ENCODE results near the gene TULP3. TPM values are rescaled to one million over a fixed set of nuclear protein-coding genes. Genes with fewer than 3 reads are reported as not detected.

TULP3 gene
- total RNA-seq, 1 donor from 2014 or later: 9.5 TPM

DNA sequence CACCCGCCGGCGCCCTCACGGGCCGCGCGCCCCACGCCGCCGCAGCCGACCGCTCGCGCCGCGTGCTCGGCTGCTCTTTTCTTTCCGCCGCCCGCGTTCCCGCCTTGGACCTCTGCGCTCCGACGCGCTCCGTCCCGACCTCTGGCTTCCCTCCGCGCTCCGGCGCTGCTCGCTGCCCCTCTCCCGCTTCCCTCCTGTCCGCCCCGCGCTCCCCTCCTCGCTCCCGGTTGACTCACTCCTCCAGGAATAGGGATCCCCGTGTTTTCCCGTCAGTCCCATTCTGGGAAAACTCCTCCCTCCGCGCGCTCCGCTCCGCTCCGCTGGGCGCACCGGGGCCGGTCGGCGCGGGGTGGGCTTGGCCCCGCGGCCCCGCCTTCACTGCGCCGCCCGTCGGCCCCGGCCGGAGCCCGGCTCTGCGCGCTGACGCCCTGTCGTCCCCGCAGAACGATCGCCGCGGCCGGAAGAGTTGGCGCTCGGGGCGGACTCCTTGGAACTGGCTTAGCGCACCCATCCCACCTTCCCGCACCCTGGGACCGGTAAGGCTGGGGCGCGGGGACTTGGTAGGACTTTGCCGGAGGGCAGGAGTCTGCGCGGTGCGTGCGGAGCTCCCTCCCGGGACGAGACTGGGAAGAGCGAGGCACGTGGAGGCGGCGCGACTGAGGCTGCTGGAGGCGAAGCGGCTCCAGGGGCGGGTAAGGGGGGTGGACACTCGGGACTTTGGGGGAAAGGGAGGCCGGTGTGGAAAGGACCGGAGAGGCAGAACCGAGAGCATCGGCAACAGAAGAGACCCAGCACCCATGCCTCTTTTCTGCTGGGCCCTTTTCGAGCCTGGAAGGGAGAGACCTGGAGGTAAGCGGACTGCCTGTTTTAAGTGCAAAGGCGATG, 69.1 kb downstream of the TULP3 start:
- FAIRE-seq: no peak
- H3K27me3 ChIP-seq (ENCODE audit: control insufficient read depth, insufficient read depth, low read length): no peaks in the 10 kb centered on the region
- peak; percentile 25 for DNase-seq (ENCODE audit: low read depth)

DNA sequence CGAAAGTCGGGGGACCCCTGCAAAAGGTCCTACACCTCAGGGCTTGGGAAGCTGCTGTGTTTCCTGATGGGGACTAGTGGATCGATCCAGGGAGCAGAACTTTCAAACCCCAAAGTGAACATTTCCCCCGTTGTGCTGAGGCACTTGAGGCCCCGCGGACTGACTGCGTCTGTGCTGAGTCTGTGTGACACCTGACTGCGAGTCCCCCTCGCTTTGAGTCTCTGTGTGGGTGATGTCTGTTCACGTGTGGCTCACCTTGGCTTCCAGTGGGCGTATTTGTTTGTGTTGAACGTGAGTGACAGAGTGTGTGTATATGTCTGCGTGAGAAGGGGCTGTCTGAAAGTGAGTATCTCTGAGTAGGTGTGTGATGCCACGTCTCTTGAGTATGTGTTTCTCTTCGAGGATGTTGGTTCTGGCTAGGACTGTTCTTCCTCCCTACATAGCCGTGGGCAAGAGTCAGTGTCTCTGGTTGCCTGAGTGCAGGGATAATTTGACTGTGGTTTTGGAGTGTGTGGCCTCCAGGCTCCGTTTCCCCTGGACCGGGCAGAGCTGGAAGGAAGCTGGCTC, 69.8 kb downstream of the TULP3 start:
- Histone ChIP-seq H3K27me3 (ENCODE audit: control insufficient read depth, insufficient read depth, low read length) (no peaks in the 10 kb centered on the region), H3K36me3 (ENCODE audit: control insufficient read depth, insufficient read depth, low read length) (no peaks in the 10 kb centered on the region), H3K4me3 (ENCODE audit: low read depth, low read length) (peak overlapping the region; percentile 67)
- DNase-seq (ENCODE audit: low read depth) (peak; percentile 41), FAIRE-seq (peak; percentile 62)
- TF ChIP-seq, protein P1, sequence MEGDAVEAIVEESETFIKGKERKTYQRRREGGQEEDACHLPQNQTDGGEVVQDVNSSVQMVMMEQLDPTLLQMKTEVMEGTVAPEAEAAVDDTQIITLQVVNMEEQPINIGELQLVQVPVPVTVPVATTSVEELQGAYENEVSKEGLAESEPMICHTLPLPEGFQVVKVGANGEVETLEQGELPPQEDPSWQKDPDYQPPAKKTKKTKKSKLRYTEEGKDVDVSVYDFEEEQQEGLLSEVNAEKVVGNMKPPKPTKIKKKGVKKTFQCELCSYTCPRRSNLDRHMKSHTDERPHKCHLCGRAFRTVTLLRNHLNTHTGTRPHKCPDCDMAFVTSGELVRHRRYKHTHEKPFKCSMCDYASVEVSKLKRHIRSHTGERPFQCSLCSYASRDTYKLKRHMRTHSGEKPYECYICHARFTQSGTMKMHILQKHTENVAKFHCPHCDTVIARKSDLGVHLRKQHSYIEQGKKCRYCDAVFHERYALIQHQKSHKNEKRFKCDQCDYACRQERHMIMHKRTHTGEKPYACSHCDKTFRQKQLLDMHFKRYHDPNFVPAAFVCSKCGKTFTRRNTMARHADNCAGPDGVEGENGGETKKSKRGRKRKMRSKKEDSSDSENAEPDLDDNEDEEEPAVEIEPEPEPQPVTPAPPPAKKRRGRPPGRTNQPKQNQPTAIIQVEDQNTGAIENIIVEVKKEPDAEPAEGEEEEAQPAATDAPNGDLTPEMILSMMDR (IDR thresholded peaks at IDR 0.05; ENCODE audit: insufficient read depth, low read length, severe bottlenecking): no peak

More for the DNA sequence above, 69.1 kb downstream of the TULP3 start:
- Histone ChIP-seq H3K4me3 (ENCODE audit: low read depth, low read length) (peak overlapping the region; percentile 67), H3K36me3 (ENCODE audit: control insufficient read depth, insufficient read depth, low read length) (no peaks in the 10 kb centered on the region)
- TF ChIP-seq, protein P1 (IDR thresholded peaks at IDR 0.05; ENCODE audit: insufficient read depth, low read length, severe bottlenecking): no peak

DNA sequence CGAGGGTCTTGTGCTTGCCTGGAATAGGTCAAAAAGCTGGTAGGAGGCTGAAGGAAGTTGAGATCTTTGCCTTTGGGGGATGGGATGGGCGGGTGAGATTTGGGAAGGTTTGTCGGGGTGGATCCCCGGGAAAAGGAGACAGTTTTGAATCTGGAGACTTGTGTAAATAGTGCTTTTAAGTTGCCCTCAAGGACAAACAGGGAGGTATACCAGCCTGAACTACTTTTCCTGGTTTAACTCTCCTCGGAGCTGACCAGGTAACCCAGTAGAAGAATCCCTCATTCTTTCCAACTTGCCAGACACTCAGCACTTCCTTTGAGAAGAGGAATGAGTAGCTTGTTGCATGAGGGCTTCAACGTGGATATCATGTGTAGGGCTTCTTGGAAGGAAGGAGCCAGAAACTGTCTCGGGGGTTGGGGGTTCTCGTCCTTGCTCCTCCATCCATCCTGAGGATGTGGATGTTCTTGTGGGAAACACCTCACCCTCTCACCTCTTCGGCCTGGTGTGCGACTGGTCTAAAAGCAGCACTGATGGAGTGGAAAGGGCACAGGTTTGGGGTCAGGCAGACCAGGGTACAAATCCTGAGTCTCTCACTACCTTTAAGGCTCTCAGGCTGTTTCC, 70.4 kb downstream of the TULP3 start:
- Histone ChIP-seq H3K27me3 (ENCODE audit: control insufficient read depth, insufficient read depth, low read length) (no peaks in the 10 kb centered on the region), H3K4me3 (ENCODE audit: low read depth, low read length) (no peak overlapping the region), H3K36me3 (ENCODE audit: control insufficient read depth, insufficient read depth, low read length) (peaks cover 1% of the 10 kb centered on the region)
- no peak for DNase-seq (ENCODE audit: low read depth)
- TF ChIP-seq, protein P1 (IDR thresholded peaks at IDR 0.05; ENCODE audit: insufficient read depth, low read length, severe bottlenecking): no peak
- no peak for FAIRE-seq

DNA sequence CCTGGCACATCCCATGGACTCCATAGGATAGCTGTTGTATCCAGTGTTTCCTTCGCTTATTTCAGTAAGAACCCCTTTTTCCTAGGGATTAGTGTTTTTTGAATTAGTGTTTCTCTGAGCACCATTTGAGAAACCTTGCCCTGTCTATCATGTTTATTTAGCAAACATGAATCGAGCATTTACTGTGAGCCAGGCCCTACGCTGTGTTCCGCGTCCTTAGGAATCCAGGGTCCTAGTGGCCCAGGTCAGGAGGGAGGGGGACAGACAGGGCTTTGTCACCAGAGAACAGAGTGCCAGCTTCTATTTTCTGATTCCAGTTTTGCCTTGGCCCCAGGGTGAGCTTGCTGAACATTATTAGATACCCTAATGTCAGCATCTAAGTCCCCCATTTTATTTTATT, 71.0 kb downstream of the TULP3 start:
- no peak overlapping the region for H3K4me3 ChIP-seq (ENCODE audit: low read depth, low read length)
- TF ChIP-seq, protein P1 (IDR thresholded peaks at IDR 0.05; ENCODE audit: insufficient read depth, low read length, severe bottlenecking): no peak
- peaks cover 2% of the 10 kb centered on the region for H3K36me3 ChIP-seq (ENCODE audit: control insufficient read depth, insufficient read depth, low read length)
- H3K27me3 ChIP-seq (ENCODE audit: control insufficient read depth, insufficient read depth, low read length): no peaks in the 10 kb centered on the region
- FAIRE-seq (no peak), DNase-seq (ENCODE audit: low read depth) (no peak)

DNA sequence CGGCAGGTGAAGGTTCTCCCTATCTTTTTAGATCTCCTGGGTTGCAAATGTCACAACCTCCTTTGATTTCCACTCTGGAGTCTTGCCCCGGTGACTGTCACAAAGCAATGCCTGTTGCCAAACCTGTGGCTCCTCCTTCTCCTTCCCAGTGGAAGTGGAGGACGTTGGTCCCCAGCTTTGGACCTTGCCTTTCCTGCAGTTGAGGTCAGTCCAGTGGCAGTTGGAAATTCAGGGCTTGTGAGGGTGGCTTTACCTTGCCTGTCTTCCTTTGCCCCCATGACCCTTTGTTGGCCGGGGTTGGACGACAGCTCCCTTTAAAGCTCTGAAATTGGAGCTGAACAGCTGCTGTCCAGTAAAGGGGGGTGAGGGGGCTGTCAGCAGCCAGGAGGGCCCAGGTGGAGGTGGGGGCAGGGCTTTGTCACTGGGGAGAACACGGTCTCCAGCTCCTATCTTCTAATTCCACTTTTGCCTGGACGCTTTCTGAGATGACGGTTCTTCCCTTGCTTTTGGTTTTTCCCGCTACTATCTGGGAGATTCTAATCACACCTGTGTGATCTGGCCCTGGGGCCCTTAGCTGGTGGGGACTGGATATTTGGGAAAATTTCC, 72.6 kb downstream of the TULP3 start:
- TF ChIP-seq, protein P1 (IDR thresholded peaks at IDR 0.05; ENCODE audit: insufficient read depth, low read length, severe bottlenecking): no peak
- Histone ChIP-seq H3K4me3 (ENCODE audit: low read depth, low read length) (no peak overlapping the region), H3K36me3 (ENCODE audit: control insufficient read depth, insufficient read depth, low read length) (peaks cover 2% of the 10 kb centered on the region), H3K27me3 (ENCODE audit: control insufficient read depth, insufficient read depth, low read length) (no peaks in the 10 kb centered on the region)
- DNase-seq (ENCODE audit: low read depth) (no peak), FAIRE-seq (no peak)

Measured in bronchial epithelial cell (primary cell).